CD14-positive monocyte (primary cell): ENCODE data around the gene CCND3. TPM values are rescaled to one million over a fixed set of nuclear protein-coding genes. Genes with fewer than 3 reads are reported as not detected.

Source experiments
- DNase-seq, 3 donors: peaks; one replicate each; pipeline ENCODE4 v3.0.0-alpha.2; 2011 to 2022
- H2AFZ ChIP-seq: 2 replicates; pipeline ENCODE4 v1.6.0; 2012; ENCODE audit warnings: mild to moderate bottlenecking, low read depth, low read length, inconsistent platforms; ENCODE audit not compliant: insufficient read depth, poor library complexity, severe bottlenecking
- H3K27ac ChIP-seq, 2 donors: 1 replicate in 1 of 2; 2 replicates in 1 of 2; pipeline ENCODE4 v1.5.1; 2012 to 2013; ENCODE audit warnings: low read length in 2 of 2, control low read depth in 1 of 2, inconsistent platforms in 1 of 2, low read depth in 1 of 2, mild to moderate bottlenecking in 1 of 2
- H3K27me3 ChIP-seq, 2 donors: one replicate each; pipeline versions ENCODE4 v1.6.0 to v1.6.1; 2011 to 2013; ENCODE audit warnings: low read length in 2 of 2; ENCODE audit not compliant: control insufficient read depth in 2 of 2, insufficient read depth in 2 of 2
- H3K36me3 ChIP-seq, 2 donors: replicated peaks in 1 of 2; 1 replicate in 1 of 2; 2 replicates in 1 of 2; pipeline versions ENCODE4 v1.5.1 to v1.6.1; 2012 to 2013; ENCODE audit warnings: low read length in 2 of 2, control low read depth in 1 of 2, inconsistent platforms in 1 of 2, mild to moderate bottlenecking in 1 of 2; ENCODE audit not compliant: insufficient read depth in 2 of 2, control insufficient read depth in 1 of 2
- H3K4me1 ChIP-seq, 2 donors: 1 replicate in 1 of 2; 2 replicates in 1 of 2; pipeline versions ENCODE4 v1.5.1 to v1.6.1; 2012 to 2013; ENCODE audit warnings: low read length in 2 of 2, control low read depth in 1 of 2, inconsistent platforms in 1 of 2, mild to moderate bottlenecking in 1 of 2, moderate library complexity in 1 of 2; ENCODE audit not compliant: insufficient read depth in 2 of 2, control insufficient read depth in 1 of 2
- H3K4me2 ChIP-seq: replicated peaks from 2 replicates; pipeline ENCODE3; 2012; ENCODE audit warnings: low read length, moderate library complexity, mild to moderate bottlenecking; ENCODE audit not compliant: poor library complexity, severe bottlenecking; ENCODE audit errors: extremely low read depth
- H3K4me3 ChIP-seq, 3 experiments: fragments of 200-600 bp in 1 of 3; sonication (generic) in 1 of 3; replicated peaks in 1 of 3; 1 replicate in 2 of 3; 2 replicates in 1 of 3; pipeline ENCODE4 v1.5.1; 2011 to 2013; ENCODE audit warnings: low read length in 3 of 3, mild to moderate bottlenecking in 3 of 3, control low read depth in 2 of 3, low read depth in 2 of 3, inconsistent platforms in 1 of 3, moderate library complexity in 1 of 3
- H3K79me2 ChIP-seq: 2 replicates; pipeline ENCODE4 v1.6.0; 2012; ENCODE audit warnings: mild to moderate bottlenecking, control low read depth, inconsistent platforms, low read length, moderate library complexity; ENCODE audit not compliant: insufficient read depth
- H3K9ac ChIP-seq: 2 replicates; pipeline ENCODE4 v1.6.0; 2017; ENCODE audit warnings: low read length, mild to moderate bottlenecking; ENCODE audit not compliant: insufficient read depth, poor library complexity, severe bottlenecking
- H3K9me3 ChIP-seq, 2 donors: replicated peaks in 1 of 2; 1 replicate in 1 of 2; 2 replicates in 1 of 2; pipeline versions ENCODE4 v1.5.1 to v1.6.1; 2012 to 2013; ENCODE audit warnings: low read length in 2 of 2, control low read depth in 1 of 2; ENCODE audit not compliant: control insufficient read depth in 1 of 2, insufficient read depth in 1 of 2
- H4K20me1 ChIP-seq: 2 replicates; pipeline ENCODE4 v1.6.0; 2012; ENCODE audit warnings: mild to moderate bottlenecking, low read length, control low read depth, moderate library complexity; ENCODE audit not compliant: insufficient read depth
- H3K27ac Mint-ChIP-seq, 7 donors: one replicate each; pipeline ENCODE4 v1.8.0; 2020; ENCODE audit warnings: mild to moderate bottlenecking in 7 of 7, mixed read lengths in 7 of 7, moderate library complexity in 6 of 7, inconsistent platforms in 2 of 7
- H3K27me3 Mint-ChIP-seq, 3 donors: one replicate each; pipeline ENCODE4 v1.8.0; 2021 to 2022; ENCODE audit warnings: low read depth in 3 of 3, mild to moderate bottlenecking in 3 of 3, mixed read lengths in 3 of 3, moderate library complexity in 3 of 3, inconsistent platforms in 1 of 3
- H3K36me3 Mint-ChIP-seq, 2 donors: one replicate each; pipeline ENCODE4 v1.8.0; 2020; ENCODE audit warnings: mixed read lengths in 2 of 2, inconsistent platforms in 1 of 2, mild to moderate bottlenecking in 1 of 2
- H3K4me1 Mint-ChIP-seq: one replicate; pipeline ENCODE4 v1.8.0; 2020; ENCODE audit warnings: mild to moderate bottlenecking, mixed read lengths
- H3K4me3 Mint-ChIP-seq, 2 donors: one replicate each; pipeline ENCODE4 v1.8.0; 2020; ENCODE audit warnings: mild to moderate bottlenecking in 2 of 2, mixed read lengths in 2 of 2, moderate library complexity in 1 of 2
- H3K9me3 Mint-ChIP-seq, 7 donors: one replicate each; pipeline ENCODE4 v1.8.0; 2020 to 2022; ENCODE audit warnings: mixed read lengths in 7 of 7, mild to moderate bottlenecking in 6 of 7, moderate library complexity in 6 of 7, inconsistent platforms in 2 of 7
- CTCF ChIP-seq: fragments of 200-600 bp; IDR thresholded peaks from one replicate; pipeline ENCODE4 v1.8.0; 2022; ENCODE audit warnings: antibody characterized with exemption, mild to moderate bottlenecking
- WGBS: methylation state at CpG from one replicate; pipeline ENCODE4 v1.1.5; 2013; ENCODE audit warnings: missing lambda C conversion rate; ENCODE audit not compliant: insufficient coverage; 5-methylcytosine and 5-hydroxymethylcytosine counted together
- intact Hi-C, 2 donors: fragments of 100-400 bp; cut with micrococcal nuclease; formaldehyde crosslinking; loops; one replicate each; pipeline versions ENCODE4 v1.15.0 to v1.15.1; 2023
- polyA plus RNA-seq, 3 donors: library from polyadenylated mRNA; depleted of rRNA in 1 of 3; unstranded in 2 of 3; stranded (reverse) in 1 of 3; fragments of 300-500 nt in 2 of 3; fragments of >200 nt in 1 of 3; fragmentation: Illumina TruSeq in 2 of 3; gene quantifications; 1 replicate in 2 of 3; 2 replicates in 1 of 3; pipeline ENCODE4 v1.2.3, GENCODE V29; 2012 to 2021

The CCND3 gene
- polyA plus RNA-seq, 3 donors = 166 to 273 (median 259) TPM

GRCh38 chr6:41942067-41942851, 651 bp upstream of the CCND3 start:
- WGBS = 34% methylated on average over 11 of the region's 20 CpGs
- H4K20me1 ChIP-seq = peaks cover 40% of the 10 kb centered on the region
- peaks cover 55 to 66% of the 10 kb centered on the region in 2 donors for H3K4me1 ChIP-seq
- H3K4me3 Mint-ChIP-seq = peak overlapping the region; percentile 83 to 94
- peaks cover 4 to 22% of the 10 kb centered on the region in 2 donors for H3K36me3 Mint-ChIP-seq
- peak overlapping the region; percentile 98 for H3K4me2 ChIP-seq
- peaks cover 58% of the 10 kb centered on the region for H3K79me2 ChIP-seq
- H3K9me3 Mint-ChIP-seq = peaks cover 0 to 3% (median 0%) of the 10 kb centered on the region in 7 donors
- no peaks in the 10 kb centered on the region for H3K27me3 ChIP-seq
- intact Hi-C loops = no loop called here
- no peak for TF ChIP-seq CTCF
- H2AFZ ChIP-seq = peak overlapping the region; percentile 73
- H3K36me3 ChIP-seq = peaks cover 2 to 4% of the 10 kb centered on the region in 2 donors
- peaks cover 53% of the 10 kb centered on the region for H3K4me1 Mint-ChIP-seq
- H3K27ac Mint-ChIP-seq = peak overlapping the region; percentile 90 to 98 (median 95)
- peak; percentile 42 to 78 (median 56) for DNase-seq
- H3K4me3 ChIP-seq = peak overlapping the region; percentile 47 to 97 (median 67)
- peak overlapping the region; percentile 77 for H3K9ac ChIP-seq
- peak overlapping the region; percentile 57 to 81 for H3K27ac ChIP-seq
- H3K27me3 Mint-ChIP-seq = peaks cover 0 to 1% (median 0%) of the 10 kb centered on the region in 3 donors
- H3K9me3 ChIP-seq = no peaks in the 10 kb centered on the region

- Histone ChIP-seq H3K79me2 (peaks cover 72% of the 10 kb centered on the region), H3K9ac (peak overlapping the region; percentile 77), H3K4me3 (peak overlapping the region; percentile 84 to 97 (median 84)), H2AFZ (peak overlapping the region; percentile 71), H3K27me3 (no peaks in the 10 kb centered on the region), H3K27ac (peak overlapping the region; percentile 80 to 81), H3K4me2 (peak overlapping the region; percentile 98), H4K20me1 (peaks cover 54% of the 10 kb centered on the region), H3K36me3 (peaks cover 15 to 16% of the 10 kb centered on the region in 2 donors), H3K4me1 (peaks cover 69 to 80% of the 10 kb centered on the region in 2 donors), H3K9me3 (no peaks in the 10 kb centered on the region)
- peaks cover 67% of the 10 kb centered on the region for H3K4me1 Mint-ChIP-seq
- H3K27ac Mint-ChIP-seq = peak overlapping the region; percentile 90 to 99 (median 98)
- DNase-seq = peak; percentile 20 to 44 (median 23)
- H3K36me3 Mint-ChIP-seq = peaks cover 17 to 37% of the 10 kb centered on the region in 2 donors
- intact Hi-C loops = loop anchor here in 1 of 2 donors (2.0 kb wide), 1 partner anchor 20 kb away; the partner anchor contains the start of genes BYSL and MED20
- 0% methylated on average over 23 of the region's 38 CpGs for WGBS
- H3K9me3 Mint-ChIP-seq = no peaks in the 10 kb centered on the region
- TF ChIP-seq CTCF = no peak
- peaks cover 0 to 2% (median 0%) of the 10 kb centered on the region in 3 donors for H3K27me3 Mint-ChIP-seq
- peak overlapping the region; percentile 95 to 97 for H3K4me3 Mint-ChIP-seq
These were observed 789 bp downstream of the CCND3 start for GRCh38 chr6:41940759-41941279.
